Measurements from ENCODE around the gene PLEKHG3.

PLEKHG3 gene

GRCh38 chr14:64714432-64715025 lies 10.3 kb downstream of the PLEKHG3 start:
- DNase-seq (ENCODE audit: insufficient read length, low spot score) (no peak), FAIRE-seq (no peak)
- TF ChIP-seq SPI1 (IDR thresholded peaks at IDR 0.05; ENCODE audit: low read depth, low read length) (no peak), TAF1 (IDR thresholded peaks at IDR 0.05; ENCODE audit: low read depth, low read length) (no peak), POLR2AphosphoS5 (IDR thresholded peaks at IDR 0.05; ENCODE audit: low read depth, low read length) (no peak), POLR2A (IDR thresholded peaks at IDR 0.05; ENCODE audit: low read depth, low read length) (no peak), POU2F2 (IDR thresholded peaks at IDR 0.05; ENCODE audit: low read depth, low read length) (no peak), PAX5 (IDR thresholded peaks at IDR 0.05; ENCODE audit: insufficient read depth, low read length, severe bottlenecking) (no peak)

GRCh38 chr14:64715146-64715627 lies 11.0 kb downstream of the PLEKHG3 start:
- no peak for DNase-seq (ENCODE audit: insufficient read length, low spot score)
- TF ChIP-seq POU2F2 (IDR thresholded peaks at IDR 0.05; ENCODE audit: low read depth, low read length) (no peak), POLR2A (IDR thresholded peaks at IDR 0.05; ENCODE audit: low read depth, low read length) (no peak), PAX5 (IDR thresholded peaks at IDR 0.05; ENCODE audit: insufficient read depth, low read length, severe bottlenecking) (no peak), SPI1 (IDR thresholded peaks at IDR 0.05; ENCODE audit: low read depth, low read length) (no peak), POLR2AphosphoS5 (IDR thresholded peaks at IDR 0.05; ENCODE audit: low read depth, low read length) (no peak), TAF1 (IDR thresholded peaks at IDR 0.05; ENCODE audit: low read depth, low read length) (no peak)
- no peak for FAIRE-seq

- no peak for DNase-seq (ENCODE audit: insufficient read length, low spot score)
- no peak for FAIRE-seq
- TF ChIP-seq POLR2AphosphoS5 (IDR thresholded peaks at IDR 0.05; ENCODE audit: low read depth, low read length): no peak
- no peak for TF ChIP-seq TAF1 (IDR thresholded peaks at IDR 0.05; ENCODE audit: low read depth, low read length)
- TF ChIP-seq POLR2A (IDR thresholded peaks at IDR 0.05; ENCODE audit: low read depth, low read length): no peak
- no peak for TF ChIP-seq POU2F2 (IDR thresholded peaks at IDR 0.05; ENCODE audit: low read depth, low read length)
- no peak for TF ChIP-seq PAX5 (IDR thresholded peaks at IDR 0.05; ENCODE audit: insufficient read depth, low read length, severe bottlenecking)
- no peak for TF ChIP-seq SPI1 (IDR thresholded peaks at IDR 0.05; ENCODE audit: low read depth, low read length)
Observed at GRCh38 chr14:64715628-64716412, 11.6 kb downstream of the PLEKHG3 start.

- FAIRE-seq (no peak), DNase-seq (ENCODE audit: insufficient read length, low spot score) (no peak)
- TF ChIP-seq POU2F2 (IDR thresholded peaks at IDR 0.05; ENCODE audit: low read depth, low read length): no peak
- TF ChIP-seq SPI1 (IDR thresholded peaks at IDR 0.05; ENCODE audit: low read depth, low read length): no peak
- no peak for TF ChIP-seq POLR2A (IDR thresholded peaks at IDR 0.05; ENCODE audit: low read depth, low read length)
- TF ChIP-seq PAX5 (IDR thresholded peaks at IDR 0.05; ENCODE audit: insufficient read depth, low read length, severe bottlenecking): no peak
Observed at GRCh38 chr14:64717870-64718269, 13.6 kb downstream of the PLEKHG3 start.

- DNase-seq (ENCODE audit: insufficient read length, low spot score) (no peak), FAIRE-seq (no peak)
- no peak for TF ChIP-seq SPI1 (IDR thresholded peaks at IDR 0.05; ENCODE audit: low read depth, low read length)
- TF ChIP-seq POLR2A (IDR thresholded peaks at IDR 0.05; ENCODE audit: low read depth, low read length): no peak
- no peak for TF ChIP-seq PAX5 (IDR thresholded peaks at IDR 0.05; ENCODE audit: insufficient read depth, low read length, severe bottlenecking)
- no peak for TF ChIP-seq POU2F2 (IDR thresholded peaks at IDR 0.05; ENCODE audit: low read depth, low read length)
- no peak for TF ChIP-seq POLR2AphosphoS5 (IDR thresholded peaks at IDR 0.05; ENCODE audit: low read depth, low read length)
- no peak for TF ChIP-seq TAF1 (IDR thresholded peaks at IDR 0.05; ENCODE audit: low read depth, low read length)
Observed at GRCh38 chr14:64718762-64719161, 14.5 kb downstream of the PLEKHG3 start.

- DNase-seq (ENCODE audit: insufficient read length, low spot score) (no peak), FAIRE-seq (no peak)
- no peak for TF ChIP-seq SPI1 (IDR thresholded peaks at IDR 0.05; ENCODE audit: low read depth, low read length)
- no peak for TF ChIP-seq POLR2AphosphoS5 (IDR thresholded peaks at IDR 0.05; ENCODE audit: low read depth, low read length)
- TF ChIP-seq TAF1 (IDR thresholded peaks at IDR 0.05; ENCODE audit: low read depth, low read length): no peak
- no peak for TF ChIP-seq POU2F2 (IDR thresholded peaks at IDR 0.05; ENCODE audit: low read depth, low read length)
- TF ChIP-seq PAX5 (IDR thresholded peaks at IDR 0.05; ENCODE audit: insufficient read depth, low read length, severe bottlenecking): no peak
Observed at GRCh38 chr14:64719601-64720000, 15.4 kb downstream of the PLEKHG3 start.

GRCh38 chr14:64720131-64720576 lies 15.9 kb downstream of the PLEKHG3 start:
- TF ChIP-seq POLR2A (IDR thresholded peaks at IDR 0.05; ENCODE audit: low read depth, low read length): no peak
- TF ChIP-seq TAF1 (IDR thresholded peaks at IDR 0.05; ENCODE audit: low read depth, low read length): no peak
- no peak for TF ChIP-seq POU2F2 (IDR thresholded peaks at IDR 0.05; ENCODE audit: low read depth, low read length)
- no peak for TF ChIP-seq POLR2AphosphoS5 (IDR thresholded peaks at IDR 0.05; ENCODE audit: low read depth, low read length)
- TF ChIP-seq SPI1 (IDR thresholded peaks at IDR 0.05; ENCODE audit: low read depth, low read length): no peak
- TF ChIP-seq PAX5 (IDR thresholded peaks at IDR 0.05; ENCODE audit: insufficient read depth, low read length, severe bottlenecking): no peak
- FAIRE-seq (no peak), DNase-seq (ENCODE audit: insufficient read length, low spot score) (no peak)

GRCh38 chr14:64721391-64721791 lies 17.2 kb downstream of the PLEKHG3 start:
- no peak for DNase-seq (ENCODE audit: insufficient read length, low spot score)
- TF ChIP-seq SPI1 (IDR thresholded peaks at IDR 0.05; ENCODE audit: low read depth, low read length) (no peak), POU2F2 (IDR thresholded peaks at IDR 0.05; ENCODE audit: low read depth, low read length) (no peak), POLR2A (IDR thresholded peaks at IDR 0.05; ENCODE audit: low read depth, low read length) (no peak), TAF1 (IDR thresholded peaks at IDR 0.05; ENCODE audit: low read depth, low read length) (no peak), PAX5 (IDR thresholded peaks at IDR 0.05; ENCODE audit: insufficient read depth, low read length, severe bottlenecking) (no peak), POLR2AphosphoS5 (IDR thresholded peaks at IDR 0.05; ENCODE audit: low read depth, low read length) (no peak)
- no peak for FAIRE-seq

- FAIRE-seq (no peak), DNase-seq (ENCODE audit: insufficient read length, low spot score) (no peak)
- TF ChIP-seq POLR2A (IDR thresholded peaks at IDR 0.05; ENCODE audit: low read depth, low read length) (no peak), POLR2AphosphoS5 (IDR thresholded peaks at IDR 0.05; ENCODE audit: low read depth, low read length) (no peak), PAX5 (IDR thresholded peaks at IDR 0.05; ENCODE audit: insufficient read depth, low read length, severe bottlenecking) (no peak), SPI1 (IDR thresholded peaks at IDR 0.05; ENCODE audit: low read depth, low read length) (no peak), TAF1 (IDR thresholded peaks at IDR 0.05; ENCODE audit: low read depth, low read length) (no peak), POU2F2 (IDR thresholded peaks at IDR 0.05; ENCODE audit: low read depth, low read length) (no peak)
Observed at GRCh38 chr14:64721899-64722298, 17.7 kb downstream of the PLEKHG3 start.

Measured in GM12891 (cell line).